Endometrial microvascular endothelial cells (primary cell): ENCODE data around the gene OR2G3. TPM values are rescaled to one million over a fixed set of nuclear protein-coding genes. Genes with fewer than 3 reads are reported as not detected.

Experiments
- in situ Hi-C: cut with HindIII; loops from 2 replicates; pipeline ENCODE4 v1.10.0; 2017; ENCODE audit warnings: low sequenced_read_pairs, low pct_unique_long_range_greater_than_20kb; ENCODE audit errors: inconsistent ontology term
- total RNA-seq: library from RNA; depleted of rRNA; stranded (reverse); fragments of >200 nt; gene quantifications from one replicate; pipeline ENCODE4 v1.2.3, GENCODE V29; 2015; ENCODE audit errors: inconsistent ontology term

Gene OR2G3
- not detected for total RNA-seq

DNA sequence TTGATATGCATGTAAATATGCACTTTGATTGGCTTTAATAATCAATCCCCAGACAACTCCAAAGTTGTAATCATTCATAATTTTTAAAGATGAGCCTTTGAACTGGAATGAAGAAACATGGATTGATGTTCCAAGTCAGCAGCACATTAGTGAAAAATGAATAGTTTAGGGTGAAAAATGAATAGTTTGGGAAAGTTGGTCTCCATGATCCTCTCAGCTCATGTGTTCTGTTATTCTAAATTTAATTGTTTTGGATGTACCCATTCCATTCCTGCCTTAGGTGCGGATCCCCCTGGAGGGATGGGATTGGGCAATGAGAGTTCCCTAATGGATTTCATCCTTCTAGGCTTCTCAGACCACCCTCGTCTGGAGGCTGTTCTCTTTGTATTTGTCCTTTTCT, at the start of gene OR2G3:
Gene OR2G3, plus strand, starts transcription at position 301 of the 400 bp plus-strand sequence. Its CDS starts 0 bp downstream, at position 301.
- in situ Hi-C loops = no loop called here

DNA sequence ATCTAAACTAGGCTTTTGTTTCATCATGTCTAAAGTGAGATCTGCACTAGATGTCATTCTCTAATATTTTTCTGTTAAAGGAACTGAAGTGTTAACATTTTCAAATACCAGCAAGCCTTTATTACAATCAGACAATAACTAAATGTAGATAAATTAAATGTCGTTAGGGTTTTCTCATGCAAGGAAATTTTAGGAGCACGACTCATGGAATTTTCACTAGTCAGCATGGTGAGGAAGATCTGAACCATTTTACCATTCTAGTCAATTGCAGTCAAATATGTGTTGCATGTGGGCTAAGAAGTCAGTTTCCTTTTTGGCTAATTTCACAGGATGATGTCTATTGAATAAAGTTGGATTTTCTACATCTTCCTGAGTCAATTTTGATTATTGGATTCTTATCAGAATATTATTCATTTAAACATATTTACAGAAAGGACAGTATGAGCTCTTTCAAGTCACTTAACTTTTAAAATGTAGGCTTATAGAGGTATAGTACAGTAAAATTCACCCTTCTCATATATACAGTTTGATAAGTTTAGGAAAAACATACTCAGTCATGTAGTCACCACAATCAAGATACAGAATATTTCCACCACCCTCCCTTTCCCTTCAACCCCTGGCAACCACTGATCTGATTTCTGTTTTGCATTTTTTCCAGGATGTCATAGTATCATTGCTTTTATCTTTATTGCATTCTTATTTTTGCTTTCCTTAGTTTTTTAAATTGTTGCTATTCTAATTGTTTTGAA, 47.3 kb upstream of the OR2G3 start:
- in situ Hi-C loops = no loop called here

DNA sequence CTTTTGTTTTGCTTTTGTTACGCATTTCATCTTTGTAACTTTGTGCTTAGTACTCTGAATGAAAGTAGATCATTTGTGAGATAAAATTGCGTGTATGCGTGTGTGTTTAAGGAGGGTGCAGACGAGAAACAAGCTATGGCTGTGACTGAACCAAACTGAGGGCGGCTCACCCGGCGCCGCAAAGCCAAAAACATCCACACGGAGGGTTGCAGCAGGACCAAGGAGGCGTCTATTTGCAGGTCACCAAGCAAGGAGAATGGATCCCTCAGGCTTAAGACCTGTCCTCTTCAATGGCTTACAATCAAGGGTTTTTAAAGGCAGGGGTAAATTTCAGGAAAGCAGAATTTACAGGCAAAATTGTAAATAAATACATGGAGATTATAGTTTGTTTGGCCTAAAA, 43.7 kb upstream of the OR2G3 start:
- in situ Hi-C loops = no loop called here

DNA sequence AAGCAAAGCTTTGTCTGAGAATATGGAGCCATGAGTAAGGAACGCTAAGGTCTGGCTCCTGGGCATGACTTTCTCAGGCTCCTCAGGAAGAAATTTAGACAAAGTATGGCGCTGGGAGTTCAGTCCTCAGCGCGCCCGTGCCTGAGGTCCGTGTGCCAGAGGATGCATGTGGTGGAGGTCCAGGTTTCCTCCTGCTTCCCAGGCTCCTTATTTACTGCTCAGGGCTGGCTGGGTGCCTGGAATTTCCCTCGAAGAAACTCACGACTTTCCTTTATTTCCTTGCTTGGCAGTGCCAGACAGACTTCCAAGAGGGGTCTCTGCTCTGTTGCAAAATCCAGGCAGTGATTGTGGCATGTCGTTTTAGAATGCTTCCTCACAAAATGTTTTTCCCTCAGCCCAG, 43.2 kb upstream of the OR2G3 start:
- in situ Hi-C loops = no loop called here

DNA sequence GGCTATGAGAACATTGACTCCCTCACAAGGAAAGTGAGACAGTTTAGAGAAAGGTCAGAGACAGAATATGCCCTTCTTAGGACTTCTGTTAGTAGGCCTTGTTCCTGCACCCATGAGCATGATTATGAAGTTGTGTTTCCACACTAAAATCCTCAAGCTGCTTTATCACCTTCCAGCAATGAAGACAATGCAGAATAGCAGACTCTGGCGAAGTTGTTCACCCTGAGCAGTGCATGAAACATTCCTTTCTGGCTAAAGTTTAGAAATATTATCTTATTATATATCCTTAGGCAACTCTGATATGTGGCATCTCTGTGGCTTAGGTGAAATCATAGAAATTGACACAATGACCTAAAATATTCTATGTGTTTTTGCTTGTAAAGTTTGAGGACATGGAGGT, 31.1 kb upstream of the OR2G3 start:
- in situ Hi-C loops = no loop called here

DNA sequence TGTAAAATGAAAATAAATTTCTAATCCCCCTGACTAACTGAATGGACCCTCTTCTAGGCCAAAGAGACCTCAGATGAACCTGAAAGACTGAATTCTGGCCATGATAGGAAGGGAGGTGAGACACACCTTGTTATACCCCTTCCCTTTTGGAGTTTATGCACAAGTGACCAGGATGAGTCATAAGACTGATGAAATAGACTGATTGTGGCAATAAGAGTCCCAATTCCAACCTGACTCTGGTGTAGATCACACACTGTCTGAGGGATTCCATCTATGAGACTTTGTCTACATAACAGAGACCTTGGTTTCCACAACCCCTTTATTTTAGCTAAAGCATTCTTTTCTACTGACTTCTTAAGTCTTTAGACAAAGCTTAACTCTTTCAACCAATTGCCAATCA, 30.7 kb upstream of the OR2G3 start:
- in situ Hi-C loops = no loop called here

DNA sequence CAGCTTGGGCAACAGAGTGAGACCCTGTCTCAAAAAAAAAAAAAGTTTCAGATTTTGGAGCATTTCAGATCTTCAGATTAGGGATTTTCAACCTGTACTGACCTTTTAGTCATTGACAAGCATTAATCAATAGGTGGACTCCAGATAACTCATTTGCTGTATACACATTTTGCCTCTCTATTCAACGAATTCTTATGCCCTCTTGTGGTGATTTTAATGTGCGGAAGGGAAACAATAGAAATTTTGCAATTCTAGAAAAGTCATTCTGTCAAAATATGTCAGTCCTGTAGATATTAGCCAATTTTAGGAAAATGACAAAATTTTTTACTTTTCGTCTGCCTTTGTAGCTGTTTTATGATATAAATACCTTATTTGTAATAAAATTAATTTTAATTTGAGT, 28.9 kb upstream of the OR2G3 start:
- in situ Hi-C loops = no loop called here

DNA sequence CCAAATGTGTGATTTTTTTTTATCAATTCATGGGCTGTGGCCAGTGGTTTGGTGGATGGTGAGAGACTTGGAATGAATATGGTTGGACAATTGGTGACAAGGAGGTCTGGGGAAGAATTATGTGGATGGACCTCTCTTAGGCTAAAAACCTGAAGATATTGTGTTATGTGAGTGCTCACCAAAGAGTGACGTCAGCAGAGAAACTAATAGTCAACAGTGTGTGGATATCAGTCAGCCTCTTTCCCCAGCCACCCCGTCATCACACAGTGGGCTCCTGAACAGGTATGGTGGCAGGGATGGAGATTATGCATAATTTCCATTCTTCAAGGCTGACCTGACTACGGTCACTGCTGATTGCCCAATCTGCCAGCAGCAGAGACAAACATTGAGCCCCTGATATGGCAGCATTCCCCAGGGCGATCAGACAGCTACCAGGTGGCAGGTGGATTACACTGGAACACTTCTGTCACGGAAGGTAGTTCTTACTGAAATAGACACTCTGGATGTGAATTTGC, 26.4 kb upstream of the OR2G3 start:
- in situ Hi-C loops = no loop called here

DNA sequence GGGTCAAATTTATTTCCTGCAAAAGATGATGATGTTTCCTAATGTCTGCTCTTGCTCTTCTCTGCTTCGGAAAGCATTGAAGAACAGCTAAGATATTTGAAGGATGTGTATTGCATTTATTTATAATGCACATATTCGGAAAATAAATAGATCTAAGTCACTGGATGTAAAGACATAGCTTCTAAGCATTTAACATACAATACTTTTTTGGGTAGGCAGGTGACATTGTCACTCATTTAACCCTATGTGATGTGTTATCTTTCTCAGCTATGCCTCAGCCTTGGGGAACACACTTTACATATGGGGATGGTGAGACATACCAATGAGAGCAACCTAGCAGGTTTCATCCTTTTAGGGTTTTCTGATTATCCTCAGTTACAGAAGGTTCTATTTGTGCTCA, 17.3 kb upstream of the OR2G3 start, which contains the start of gene OR2G2:
Gene OR2G2, plus strand, starts transcription at position 301 of the 400 bp plus-strand sequence. Its CDS starts 0 bp downstream, at position 301.
- in situ Hi-C loops = no loop called here

DNA sequence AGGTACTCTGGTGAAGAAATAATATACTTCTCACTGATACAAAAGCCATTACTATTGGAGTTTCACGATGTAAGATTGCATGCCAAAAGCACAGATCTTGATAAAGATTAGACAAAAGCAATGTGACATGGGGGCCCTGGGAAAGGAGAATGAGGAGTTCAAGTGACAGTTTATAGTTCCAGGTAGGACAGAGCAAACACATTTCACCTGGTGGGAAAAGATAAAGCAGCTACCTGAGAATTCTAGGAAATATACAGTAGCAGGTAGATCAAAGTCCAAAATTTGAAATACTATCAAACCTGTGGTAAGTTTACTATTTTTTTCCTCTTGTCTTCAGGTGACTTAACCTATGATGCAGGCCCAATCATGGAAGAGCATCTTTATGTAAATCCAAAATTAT, 8.0 kb downstream of the OR2G3 start:
- in situ Hi-C loops = no loop called here

DNA sequence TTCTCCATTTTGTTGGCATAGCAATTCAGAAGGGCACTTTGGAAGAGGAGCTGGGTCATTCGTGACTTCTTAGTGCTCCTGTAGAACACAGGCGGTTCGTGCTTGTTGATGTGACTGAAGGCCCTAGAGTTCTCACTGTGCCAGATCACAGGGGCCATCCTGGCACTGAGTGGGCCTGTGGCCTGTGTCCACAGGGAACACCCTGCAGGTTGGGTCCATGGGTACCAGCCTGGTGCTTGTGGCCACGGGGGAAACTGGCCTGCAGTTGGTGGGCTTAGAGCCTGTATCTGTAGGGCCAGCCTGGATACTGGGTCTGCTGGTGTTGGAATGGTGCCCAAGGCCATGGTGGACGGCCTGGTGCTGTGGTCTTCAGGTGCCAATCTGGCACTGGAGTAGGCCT, 9.2 kb downstream of the OR2G3 start:
- in situ Hi-C loops = no loop called here

DNA sequence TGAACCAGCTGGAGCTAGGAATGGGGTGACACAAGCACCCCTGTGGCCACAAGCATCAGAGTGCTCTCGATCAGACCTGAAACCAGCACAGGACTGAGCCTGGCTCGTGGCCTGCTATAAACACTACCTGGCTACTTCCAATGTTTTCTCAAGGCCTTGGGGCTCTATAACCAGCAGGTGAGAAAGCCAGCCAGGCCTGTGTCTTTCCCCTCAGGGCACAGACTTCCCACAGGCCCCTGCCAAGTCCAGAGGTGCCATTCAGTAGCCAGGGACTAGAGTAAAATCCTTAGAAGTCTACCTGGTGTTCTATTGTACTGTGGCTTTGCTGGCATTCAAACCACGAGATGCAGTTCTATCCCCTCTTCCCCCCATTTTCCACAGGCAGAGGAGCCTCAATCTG, 22.6 kb downstream of the OR2G3 start:
- in situ Hi-C loops = no loop called here

DNA sequence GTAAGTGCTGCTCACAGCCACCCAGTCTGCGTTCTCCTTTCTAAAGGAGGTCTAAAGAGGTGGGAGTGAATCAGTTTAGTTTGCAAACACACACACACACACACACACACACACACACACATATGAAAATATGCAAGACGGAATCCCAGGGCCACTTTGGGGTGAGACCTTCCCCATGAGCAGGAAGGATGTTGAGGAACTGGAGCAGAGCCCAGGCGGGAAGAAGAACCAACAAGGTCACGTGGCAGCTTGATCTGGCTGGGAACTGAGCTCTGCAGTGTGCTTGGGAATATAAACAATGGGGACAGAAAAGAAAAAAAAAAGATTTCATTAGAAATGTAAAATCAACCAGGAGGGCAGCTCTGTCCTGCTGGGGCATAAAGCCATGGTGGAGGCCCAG, 32.6 kb downstream of the OR2G3 start:
- in situ Hi-C loops = no loop called here

DNA sequence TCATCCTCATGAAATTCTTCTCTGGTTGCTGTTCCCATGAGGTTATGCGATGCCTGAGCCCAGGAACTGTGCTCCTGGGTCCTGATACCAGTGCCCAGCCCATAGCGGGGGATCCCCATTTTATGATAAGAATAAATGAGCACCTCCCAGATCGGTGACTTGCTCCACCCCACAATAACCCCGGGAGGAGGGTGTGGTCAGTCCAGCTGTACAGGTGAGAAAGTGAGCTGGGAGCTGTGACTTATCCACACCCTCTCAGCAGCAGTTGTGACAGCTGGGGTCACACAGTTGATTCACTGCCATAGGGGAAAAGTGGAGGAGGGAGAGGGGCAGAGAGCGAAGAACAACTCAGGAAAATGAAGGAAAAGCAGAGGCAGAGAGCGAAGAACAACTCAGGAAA, 33.4 kb downstream of the OR2G3 start:
- in situ Hi-C loops = no loop called here

DNA sequence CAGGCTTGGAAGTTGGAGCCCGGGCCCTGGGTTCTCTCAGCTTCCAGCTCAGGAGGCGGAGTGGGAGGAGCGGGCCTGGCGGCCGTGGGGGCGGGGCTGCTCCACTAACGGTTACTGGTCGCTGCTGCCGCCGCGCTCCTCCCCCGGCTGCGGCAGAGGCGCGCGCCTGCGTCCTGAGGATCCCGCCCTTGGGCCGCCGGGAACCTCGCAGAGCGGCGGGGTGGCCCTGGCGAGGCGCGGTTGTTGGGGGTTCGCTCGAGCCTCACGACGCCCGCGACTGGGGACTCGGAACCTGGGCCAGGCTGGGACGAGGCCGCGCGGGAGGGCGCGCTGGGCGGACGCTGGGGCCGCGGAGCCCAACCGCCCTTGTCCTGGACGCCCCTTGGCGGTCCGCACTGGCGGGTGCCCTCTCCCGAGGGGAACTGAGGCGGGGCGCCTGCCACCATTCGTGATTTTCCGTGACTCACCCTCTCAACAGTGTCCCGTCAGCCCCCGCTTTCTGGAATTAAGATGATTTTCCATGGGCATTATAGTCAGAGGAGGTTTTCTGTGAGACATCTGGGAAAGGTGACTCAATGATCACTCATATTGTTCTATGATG, 34.1 kb downstream of the OR2G3 start:
- in situ Hi-C loops = no loop called here

DNA sequence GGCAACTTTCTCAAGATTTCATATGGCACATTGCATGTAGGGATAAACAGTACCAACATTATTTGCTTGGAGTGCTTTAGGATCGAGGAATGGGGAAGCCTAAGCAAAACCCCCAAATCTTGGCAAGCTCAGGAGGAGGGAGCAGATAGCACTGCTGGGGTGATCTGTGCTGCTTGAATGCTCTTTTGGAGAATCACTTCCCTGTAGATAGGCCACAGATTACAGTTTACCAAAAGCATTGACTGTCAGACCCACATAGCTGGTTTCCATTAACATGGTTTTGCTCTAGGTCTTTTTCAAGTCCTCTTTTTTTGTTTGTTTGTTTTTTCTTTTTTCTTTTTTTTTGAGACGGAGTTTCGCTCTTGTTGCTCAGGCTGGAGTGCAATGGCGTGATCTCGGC, 37.4 kb downstream of the OR2G3 start:
- in situ Hi-C loops = no loop called here

DNA sequence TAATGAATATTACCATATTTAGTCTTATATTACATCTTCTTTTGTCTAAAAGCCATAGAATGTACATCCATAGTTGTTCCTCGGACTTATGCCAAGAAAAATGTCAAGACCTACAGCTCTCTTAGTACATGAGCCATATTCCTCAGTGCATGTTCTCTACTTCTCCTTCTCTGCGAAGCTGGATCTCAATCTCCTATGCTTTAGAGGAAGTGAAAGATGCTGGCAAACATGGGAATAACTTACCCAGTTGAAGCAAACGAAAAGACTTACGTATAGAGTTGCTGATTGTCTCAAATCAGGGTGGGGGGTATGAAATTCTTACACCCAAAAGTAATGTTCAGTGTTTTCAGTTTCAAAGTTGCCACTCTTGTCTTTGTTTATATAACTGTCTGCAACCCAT, 41.5 kb downstream of the OR2G3 start:
- in situ Hi-C loops = no loop called here

DNA sequence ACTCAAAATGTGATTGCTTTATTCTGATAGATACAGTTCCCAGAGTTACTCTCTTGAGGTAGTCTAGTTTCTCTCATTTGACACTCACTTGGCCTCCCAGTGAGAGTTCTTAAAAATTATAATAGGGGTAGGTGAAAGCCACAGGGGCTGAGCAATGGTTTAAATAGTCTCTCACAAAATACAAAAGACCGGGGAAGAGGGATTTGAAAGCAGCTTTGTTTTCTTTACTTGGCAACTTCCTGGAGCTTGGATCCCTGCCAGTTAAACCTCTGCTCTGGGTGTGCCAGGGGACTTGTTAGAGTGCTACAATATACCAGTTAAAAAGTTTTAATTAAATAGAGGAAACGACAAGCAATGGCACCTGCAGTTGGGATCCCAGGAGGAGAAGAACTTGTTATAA, 42.5 kb downstream of the OR2G3 start:
- in situ Hi-C loops = no loop called here

DNA sequence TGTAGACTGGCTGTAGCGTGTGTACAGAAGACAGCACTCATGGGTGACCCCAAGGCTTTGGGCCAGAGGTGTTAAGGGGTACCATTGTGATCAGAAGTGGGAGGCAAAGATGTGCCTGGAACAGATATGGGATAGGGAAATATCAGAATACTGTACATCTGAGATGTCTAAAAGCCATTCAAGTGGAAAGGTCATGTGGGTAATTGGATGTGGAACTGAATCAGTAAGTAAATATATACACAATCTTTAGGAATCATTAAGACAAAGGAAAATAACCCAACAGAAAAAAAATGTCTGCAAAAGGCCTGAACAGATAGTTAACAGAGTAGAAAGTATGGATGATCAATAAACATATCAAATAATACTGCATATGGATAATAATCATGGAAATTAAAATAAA, 47.7 kb downstream of the OR2G3 start:
- in situ Hi-C loops = no loop called here
